HG02970 (cell line): ENCODE data around the gene APC2.
"Not testable (repeated sequence)": the region's sequence is repeated elsewhere in the genome, so short reads cannot be mapped to it uniquely, and the experiment has no call there.

Source experiments
- ATAC-seq: cut with Tn5 transposase; IDR thresholded peaks from one replicate; pipeline ENCODE4 v1.9.1; 2021; ENCODE audit warnings: mild to moderate bottlenecking, moderate library complexity, moderate number of reproducible peaks; ENCODE audit not compliant: unreplicated experiment, low FRiP score

The APC2 gene

DNA sequence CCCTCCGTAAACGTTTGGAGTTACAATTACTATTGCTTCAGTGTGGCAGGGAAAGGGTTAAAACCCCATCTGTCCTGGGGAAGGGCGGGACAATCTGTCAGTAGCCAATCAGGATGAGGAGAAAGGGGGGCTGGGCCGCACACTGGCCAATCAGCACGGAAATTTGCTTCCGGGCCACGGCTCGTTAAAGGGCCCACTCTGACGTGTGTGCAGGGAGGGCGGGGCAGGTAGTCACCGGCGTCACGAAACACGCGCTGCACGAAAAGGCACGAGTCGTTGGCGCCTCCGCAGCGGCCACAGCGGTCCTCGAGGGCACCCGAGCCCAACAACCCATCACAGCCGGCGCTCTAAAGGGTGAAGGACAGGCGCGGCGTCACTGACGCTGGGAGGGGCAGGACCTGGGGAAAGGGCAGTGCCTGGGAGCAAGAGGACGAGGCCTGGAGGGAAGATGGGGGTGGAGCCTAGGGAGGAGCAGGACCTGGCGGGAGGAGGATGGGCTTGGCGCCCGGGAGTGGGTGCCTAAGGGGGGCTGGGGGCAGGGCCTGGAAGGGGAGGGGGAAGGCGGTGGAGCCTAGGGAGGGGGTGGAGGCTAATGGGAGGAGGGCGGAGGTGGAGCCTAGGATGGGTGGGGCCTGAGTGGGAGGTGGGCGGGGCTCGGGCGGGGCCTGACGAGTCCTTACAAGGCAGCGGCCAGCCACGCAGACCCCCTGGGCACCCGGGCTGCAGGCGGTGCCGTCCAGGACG lies 58.0 kb downstream of the APC2 start:
- ATAC-seq, result no peak

DNA sequence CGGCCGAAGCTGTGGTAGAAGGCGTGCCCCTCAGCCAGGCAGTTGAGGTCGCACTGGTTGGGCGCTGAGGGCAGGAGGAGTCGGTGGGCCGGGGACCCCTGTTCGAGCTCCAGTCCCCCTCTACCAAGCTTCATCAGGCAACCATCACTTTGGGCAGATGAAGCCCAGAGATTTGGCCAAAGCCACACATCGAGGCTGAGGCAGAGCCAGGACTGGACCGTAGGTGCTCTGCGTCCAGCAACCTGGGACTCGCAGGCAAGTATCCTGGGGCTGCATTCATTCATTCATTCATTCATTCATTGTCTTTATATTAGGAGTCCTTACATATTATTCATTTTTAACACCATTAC lies 58.6 kb downstream of the APC2 start:
- ATAC-seq, result no peak

DNA sequence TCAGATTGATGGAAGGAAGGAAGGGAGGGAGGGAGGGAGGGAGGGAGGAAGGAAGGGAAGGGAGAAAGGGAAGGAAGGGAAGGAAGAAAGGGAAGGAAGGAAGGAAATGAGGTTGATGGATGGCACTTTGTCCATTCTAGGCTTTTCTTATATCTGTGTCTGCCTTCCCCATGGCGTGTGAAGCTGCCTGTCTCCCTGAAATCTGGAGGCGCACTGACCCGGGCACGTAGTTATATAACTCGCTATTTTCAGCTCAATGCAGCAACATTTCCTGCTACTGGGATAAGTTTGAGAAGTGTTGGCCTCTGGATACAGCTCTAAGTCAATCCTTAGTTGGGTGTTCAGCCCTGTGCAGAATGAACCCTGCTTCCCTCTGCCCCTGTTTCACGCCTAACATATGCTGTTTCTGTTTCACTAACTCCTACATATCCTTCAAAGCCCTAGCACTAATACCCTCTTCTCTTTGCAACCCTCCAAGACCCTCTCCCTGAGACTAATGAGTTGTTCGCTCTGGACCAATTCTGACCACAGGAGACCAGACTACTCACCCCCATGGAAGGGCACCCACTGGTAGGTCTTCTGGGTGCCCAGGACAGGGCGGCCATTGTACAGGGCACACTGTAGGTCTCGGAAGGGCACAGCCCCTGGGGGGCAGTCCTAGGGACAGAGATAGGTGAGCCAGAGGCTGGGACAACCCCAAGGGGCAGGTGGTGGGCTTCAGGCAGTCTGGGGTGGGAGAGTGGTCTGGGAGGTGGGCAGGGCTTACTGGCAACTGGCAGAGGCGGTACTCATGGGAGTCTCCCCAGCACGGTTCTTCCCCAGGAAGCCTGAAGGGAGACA lies 59.9 kb downstream of the APC2 start:
- ATAC-seq, result no peak

DNA sequence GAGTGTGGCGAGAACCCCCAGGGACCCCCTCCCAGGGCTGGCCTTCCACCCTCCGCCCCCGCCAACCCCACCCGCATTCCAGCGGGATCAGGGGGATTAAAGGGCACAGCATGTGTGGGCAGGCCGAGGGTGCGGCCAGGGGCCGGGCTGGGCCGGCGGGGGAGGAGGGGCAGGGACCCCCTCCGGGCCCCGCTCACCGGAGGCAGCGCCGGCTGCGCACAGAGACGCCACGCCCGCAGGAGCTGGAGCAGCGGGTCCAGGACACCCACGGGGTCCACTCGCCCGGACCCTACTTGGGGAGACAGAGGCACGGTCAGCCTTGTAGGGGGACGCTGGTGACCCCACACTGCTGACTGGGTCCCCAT lies 60.5 kb downstream of the APC2 start:
- ATAC-seq, result no peak

DNA sequence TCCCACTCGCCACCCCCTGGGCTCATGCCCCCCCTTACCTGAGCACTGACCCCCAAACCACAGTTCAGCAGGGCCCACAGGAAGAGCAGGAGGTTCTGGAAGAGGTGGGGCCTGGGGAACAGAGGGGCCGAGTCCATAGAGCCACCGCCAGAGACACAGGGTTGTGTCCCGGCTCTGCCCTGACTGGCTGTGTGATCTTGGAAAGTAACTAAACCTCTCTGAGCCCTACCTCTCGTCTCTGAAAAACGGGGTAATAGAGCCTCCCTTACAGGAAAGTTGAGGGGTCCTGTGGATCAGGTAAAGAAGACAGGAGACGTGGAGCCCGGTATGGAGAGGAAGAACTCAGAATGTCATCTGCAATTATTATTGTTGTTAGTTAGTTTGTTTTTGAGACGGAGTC lies 60.9 kb downstream of the APC2 start:
- no peak for ATAC-seq

DNA sequence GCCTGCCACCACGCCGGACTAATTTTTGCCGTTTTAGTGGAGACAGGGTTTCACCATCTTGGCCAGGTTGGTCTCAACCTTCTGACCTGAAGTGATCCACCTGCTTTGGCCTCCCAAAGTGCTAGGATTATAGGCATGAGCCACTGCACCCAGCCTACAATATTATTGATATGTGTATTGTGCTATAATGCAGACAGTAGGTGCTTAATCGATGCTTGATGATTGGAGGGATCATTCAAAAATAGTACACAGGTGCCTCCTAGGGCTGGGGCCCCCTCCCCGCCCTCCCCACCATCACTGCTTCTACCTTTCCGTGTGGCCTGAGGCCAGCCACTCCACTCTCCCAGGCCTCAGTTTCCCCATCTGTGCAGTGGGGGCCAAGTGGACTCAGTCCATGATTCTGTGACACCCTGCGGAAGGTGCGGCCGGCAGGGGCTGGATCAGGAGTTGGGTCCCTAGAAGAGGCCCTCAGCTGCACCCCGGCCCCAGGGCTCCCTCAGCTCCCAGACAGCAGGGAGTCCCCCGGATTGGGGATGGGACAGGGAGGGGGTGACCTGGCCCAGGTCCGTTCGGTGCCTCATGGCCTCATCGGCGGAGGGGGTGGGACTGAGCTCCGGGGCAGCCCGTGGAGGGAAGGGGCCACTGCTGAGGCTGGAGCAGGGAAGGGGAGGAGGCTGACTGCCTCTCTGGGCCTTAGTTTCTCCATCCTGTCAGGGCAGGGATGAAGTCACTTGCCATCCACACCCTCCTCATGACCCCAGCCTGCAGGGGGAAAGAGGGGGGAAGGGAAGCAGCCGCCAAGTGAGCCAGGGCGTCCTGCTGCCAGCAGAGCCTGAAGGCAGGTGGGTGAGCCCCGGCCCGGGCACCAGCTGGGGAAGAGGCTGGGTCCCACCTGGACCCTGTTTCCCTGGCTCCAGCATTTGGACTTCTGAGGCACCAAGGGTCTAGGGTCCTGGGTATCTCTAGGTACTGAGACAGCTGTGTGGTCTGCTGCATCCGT lies 61.7 kb downstream of the APC2 start:
- no peak for ATAC-seq

DNA sequence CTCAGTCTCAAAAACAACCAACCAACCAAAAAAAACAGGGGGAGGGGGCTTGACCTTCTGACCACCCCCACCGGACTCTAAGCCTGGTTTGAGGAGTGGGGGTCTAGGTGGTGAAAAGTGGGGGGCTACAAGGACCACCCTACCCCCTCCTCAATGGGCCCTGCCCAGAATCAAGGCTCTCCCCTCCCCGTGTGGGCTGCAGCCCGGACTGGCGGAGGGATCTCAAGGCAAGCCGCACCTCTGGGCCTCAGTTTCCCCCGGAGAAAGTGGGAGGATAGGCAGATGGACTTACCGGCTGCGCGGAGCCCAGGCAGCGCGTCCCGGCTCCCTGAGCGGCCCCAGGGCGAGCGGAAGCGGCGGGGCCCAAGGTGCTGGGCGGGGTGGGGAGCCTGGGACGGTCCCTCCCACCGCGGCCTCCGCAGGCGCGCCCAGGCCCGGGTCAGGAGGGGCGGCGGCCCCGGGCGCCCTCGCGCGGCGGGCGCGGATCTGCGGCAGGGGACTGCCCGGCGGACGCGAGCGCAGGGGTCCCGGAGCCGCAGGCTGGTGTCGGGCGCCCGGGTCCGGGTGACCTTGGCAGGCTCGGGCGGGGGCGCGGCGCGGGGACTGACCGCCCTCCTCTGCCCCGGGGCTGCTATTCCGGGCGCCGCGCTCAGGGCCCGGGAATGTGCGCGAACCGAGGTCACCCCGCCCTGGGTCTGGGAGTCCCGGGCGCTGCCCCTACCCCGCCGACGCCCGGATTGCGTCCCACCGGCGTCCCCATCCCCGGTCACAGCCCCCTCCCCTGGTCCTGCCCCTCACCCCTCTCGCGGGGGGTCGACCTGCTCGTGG lies 63.0 kb downstream of the APC2 start, which contains the start of gene ADAMTSL5:
Gene ADAMTSL5, minus strand, starts transcription at position 349 of the 828 bp plus-strand sequence. CDS start 2,076 bp downstream, outside the sequence.
- no peak for ATAC-seq

DNA sequence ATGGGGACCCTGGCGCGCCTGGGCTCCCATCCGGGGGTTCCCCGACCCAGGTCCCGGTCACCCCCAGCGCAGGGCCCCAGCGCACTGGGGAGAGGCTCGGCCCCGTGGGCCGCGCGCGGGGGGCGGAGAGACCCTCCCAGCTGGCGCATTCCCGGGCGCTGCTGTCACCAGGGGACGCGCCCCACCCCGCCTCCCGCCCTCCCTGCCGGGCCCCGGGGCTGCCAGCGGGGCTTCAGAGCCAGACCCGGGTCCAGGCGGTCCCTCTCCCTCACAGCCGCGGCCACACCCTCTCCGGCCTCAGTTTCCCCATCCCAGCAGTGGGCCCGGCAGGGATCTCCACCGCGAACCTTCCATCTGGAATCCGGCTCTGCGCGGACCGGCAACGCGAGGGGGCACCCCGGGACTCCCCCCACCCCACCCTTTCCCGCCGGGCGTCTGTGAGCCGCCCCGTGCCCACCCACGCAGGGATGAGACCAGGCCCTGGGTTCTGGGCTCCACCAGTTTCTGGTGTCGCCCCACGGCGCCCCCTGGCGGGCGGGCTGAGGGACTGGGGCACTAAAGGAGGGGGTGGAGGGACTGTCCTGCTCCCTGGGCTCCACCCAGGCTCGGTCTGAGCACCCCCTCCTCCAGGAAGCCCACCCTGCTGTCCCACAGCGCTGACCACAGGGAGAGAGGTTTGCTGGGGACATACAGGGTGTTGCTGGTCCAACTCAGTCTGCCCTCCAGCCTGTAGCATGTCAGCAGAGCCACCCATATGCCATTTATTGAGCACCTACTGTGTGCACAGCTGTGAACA lies 63.8 kb downstream of the APC2 start:
- ATAC-seq, result no peak

DNA sequence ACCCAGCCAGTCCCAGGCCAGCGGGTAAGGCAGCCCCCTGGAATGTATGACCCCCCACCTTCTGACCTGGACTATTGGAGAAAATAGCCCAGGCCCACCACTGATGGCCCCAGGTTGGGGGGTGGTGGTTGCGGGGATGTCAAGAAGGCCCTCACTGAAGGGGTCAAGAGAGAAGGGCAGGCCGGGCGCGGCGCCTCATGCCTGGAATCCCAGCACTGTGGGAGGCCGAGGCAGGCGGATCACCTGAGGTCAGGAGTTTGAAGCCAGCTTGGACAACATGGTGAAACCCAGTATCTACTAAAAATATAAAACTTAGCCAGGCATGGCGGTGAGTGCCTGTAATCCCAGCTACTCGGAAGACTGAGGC lies 64.4 kb downstream of the APC2 start:
- ATAC-seq, result no peak

DNA sequence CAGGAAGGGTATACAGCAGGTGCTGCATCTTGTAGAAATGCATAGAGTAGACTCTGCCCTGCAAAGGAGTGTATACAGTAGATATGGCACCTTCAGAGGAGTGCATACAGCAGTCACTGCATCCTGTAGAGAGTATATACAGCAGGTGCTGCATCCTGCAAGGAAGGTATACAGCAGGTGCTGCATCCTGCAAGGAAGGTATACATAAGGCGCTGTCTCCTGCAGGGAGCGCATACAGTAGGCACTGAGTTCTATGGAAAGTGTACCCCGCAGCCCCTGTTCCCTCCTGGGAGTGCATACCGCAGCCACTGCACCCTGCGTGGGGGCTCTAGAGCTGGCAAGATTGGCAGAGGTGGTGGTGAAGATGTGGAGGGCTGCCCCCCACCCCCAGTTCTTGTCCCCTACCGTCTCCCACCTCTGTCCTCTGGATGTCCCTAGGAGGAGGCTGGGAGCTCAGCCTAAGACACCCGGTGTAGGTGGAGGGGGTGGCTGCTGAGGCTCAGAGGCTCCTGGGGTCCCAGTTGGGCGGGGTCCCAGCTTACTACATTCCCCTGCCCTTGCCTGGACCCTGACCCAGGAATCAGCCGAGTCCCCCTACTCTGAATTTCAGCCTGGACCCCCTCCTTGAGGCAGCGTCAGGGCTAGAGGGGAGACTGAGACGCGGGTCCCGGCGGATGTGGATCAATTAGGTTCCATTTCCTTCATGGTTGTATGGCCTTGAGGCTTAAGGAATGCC lies 65.2 kb downstream of the APC2 start:
- no peak for ATAC-seq

DNA sequence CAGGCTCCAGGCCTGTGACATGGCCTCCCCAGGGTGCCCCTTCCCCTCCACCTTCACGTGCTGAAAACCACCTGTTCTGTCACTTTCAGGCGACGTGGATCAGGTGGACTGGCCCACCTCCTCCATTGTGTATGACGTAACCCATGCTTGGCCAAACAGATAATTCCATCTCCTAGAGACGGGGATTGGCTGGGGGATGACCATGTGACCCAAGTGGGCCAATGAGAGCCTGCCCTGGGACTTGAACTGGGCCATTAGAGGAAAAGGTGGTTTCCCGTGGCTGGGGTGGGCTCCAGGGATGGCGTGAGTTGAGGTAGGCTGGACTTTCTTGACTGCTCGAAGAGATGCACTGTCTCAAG lies 66.5 kb downstream of the APC2 start:
- no peak for ATAC-seq

DNA sequence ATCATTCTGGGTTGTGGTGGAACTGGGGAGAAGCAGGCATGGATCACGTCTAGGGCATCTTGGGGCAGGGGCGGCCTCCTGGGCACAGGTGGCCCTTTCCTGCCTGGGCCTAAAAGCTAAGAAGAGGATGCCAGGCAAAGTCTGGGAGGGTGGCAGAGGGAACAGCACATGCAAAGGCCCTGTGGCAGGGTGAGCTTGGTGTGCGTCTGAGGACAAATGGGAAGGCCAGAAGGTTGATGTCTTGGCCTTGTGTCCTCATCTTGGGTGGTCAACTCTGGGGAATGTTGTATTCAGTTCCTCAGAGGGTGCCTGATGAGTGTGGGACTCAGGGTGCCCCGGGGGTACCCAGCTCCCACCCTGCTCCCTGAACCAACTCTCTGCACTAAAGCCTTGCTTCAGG lies 68.5 kb downstream of the APC2 start:
- ATAC-seq, result no peak

DNA sequence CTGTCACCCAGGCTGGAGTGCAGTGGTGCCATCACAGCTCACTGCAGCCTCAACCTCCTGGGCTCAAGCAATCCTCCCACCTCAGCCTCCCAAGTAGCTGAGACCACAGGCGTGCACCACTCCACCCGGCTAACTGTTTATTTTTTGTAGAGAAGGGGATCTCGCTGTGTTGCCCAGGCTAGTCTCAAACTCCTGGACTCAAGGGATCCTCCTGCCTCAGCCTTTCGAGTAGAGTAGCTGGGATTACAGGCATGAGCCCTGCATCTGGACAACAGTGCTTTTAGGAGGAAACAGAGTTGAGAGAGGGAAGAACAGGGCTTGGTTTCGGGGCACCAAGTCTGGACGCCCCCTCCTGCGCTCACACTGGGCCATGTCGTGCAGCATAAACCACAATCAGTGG lies 69.9 kb downstream of the APC2 start:
- not testable (repeated sequence) for ATAC-seq

DNA sequence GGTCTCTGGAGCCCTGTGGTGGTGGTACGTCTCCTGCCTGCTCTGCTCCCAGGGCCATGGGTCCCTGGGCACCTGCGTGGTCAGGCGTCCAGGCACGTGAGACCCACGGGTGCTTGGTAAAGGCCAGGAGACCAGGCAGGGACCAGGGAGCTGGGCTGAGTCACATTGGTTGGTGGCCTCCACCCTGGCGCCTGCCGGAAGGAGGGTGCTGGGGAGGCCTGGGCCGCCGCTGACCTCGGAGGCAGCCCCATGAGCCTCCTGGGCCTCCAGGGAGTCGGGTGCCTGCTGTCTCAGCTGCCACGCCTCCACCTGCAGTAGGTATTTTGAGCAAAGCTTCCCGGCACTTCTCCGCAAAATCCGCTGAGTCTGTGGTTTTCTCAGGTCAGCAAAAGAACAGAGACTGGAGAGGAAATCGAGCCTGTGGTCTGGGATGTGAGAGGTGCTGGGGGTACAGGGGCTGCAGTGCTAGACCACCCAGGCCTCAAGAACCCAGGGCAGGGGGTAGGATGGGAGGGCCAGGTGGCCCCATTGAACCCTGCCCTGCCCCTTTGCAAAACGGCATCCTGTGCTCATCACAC lies 70.4 kb downstream of the APC2 start:
- no peak for ATAC-seq

DNA sequence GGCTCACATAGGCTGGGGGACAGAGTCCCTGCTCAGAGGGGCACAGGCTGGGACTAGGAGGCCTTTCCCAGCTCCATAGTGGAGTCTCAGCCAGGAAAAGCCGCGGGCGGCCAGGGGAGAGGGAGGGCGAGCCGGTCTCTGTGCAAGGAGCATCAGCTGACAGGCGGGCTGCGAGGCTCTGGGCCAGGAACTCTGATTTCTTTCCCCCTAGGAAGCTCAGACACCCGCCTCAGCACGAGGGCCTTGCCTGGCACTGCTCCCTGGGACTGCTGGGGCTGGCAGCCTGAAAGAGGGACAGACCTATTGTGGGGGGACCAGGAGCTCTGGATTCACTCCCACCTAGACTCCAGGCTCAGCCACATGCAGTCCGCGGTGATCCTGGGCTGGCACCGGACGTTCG lies 71.7 kb downstream of the APC2 start:
- ATAC-seq, result no peak

DNA sequence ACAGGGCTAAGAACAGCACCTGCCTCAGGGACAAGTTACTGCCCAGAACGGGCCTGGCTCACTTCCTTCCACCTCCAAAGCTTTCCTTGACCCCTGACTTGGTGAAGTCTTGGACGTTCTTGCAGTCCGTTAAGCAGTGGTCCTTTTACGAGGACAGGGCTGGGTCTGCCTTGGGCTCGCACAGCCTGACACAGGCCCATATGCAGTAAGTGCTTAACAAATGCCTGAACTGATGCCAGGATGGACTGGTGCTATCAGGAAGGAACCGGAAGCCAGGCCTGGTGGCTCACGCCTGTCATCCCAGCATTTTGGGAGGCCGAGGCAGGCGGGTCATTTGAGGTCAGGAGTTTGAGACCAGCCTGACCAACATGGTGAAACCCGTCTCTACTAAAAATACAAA lies 72.1 kb downstream of the APC2 start:
- ATAC-seq, result no peak

DNA sequence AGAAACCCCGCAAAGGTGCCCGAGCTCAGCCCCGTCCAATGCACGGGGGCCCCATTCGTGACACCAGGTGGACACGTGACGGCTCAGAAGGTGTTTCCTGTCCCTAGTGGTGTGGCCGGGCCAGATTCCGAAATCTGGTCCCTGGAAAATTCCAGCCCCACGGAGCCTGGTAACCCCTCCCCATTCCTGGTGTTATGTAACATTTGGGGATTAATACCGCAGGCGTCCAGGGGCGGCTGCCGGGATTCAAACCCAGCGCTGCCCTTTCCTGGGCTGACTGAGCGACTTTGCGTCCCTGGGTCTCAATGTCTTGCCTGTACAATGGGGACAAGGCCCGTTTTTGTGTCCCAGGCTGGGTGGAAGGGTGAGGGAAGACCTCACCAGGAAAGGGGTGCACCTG lies 72.9 kb downstream of the APC2 start:
- no peak for ATAC-seq
